Type B pancreatic cell (in vitro differentiated cells): ENCODE data around the gene AUP1. TPM values are rescaled to one million over a fixed set of nuclear protein-coding genes. Genes with fewer than 3 reads are reported as not detected.

Source experiments
- DNase-seq: peaks from one replicate; pipeline ENCODE4 v3.0.0; 2021; ENCODE audit warnings: mixed read lengths; ENCODE audit not compliant: unreplicated experiment; ENCODE audit errors: extremely low spot score
- H3K27ac Mint-ChIP-seq: 2 replicates; pipeline ENCODE4 v1.8.0; 2021; ENCODE audit warnings: mild to moderate bottlenecking, mixed read lengths
- H3K27me3 Mint-ChIP-seq: 2 replicates; pipeline ENCODE4 v1.8.0; 2021; ENCODE audit warnings: mixed read lengths
- H3K36me3 Mint-ChIP-seq: 2 replicates; pipeline ENCODE4 v1.8.0; 2021; ENCODE audit warnings: mixed read lengths
- H3K4me1 Mint-ChIP-seq: one replicate; pipeline ENCODE4 v1.8.0; 2021; ENCODE audit warnings: mixed read lengths; ENCODE audit not compliant: unreplicated experiment
- H3K4me3 Mint-ChIP-seq: 2 replicates; pipeline ENCODE4 v1.8.0; 2021; ENCODE audit warnings: mild to moderate bottlenecking, mixed read lengths
- H3K9me3 Mint-ChIP-seq: 2 replicates; pipeline ENCODE4 v1.8.0; 2021; ENCODE audit warnings: mixed read lengths
- CTCF ChIP-seq: fragments of 200-600 bp; sonication (generic); conservative IDR thresholded peaks from 2 replicates; pipeline ENCODE4 v1.5.0; 2021; ENCODE audit warnings: antibody characterized with exemption, mild to moderate bottlenecking
- total RNA-seq: library from RNA; stranded (reverse); gene quantifications from 2 replicates; pipeline ENCODE4 v1.2.1, GENCODE V29; 2021; ENCODE audit warnings: low replicate concordance

The AUP1 gene
- total RNA-seq, 1 donor from 2014 or later = 122 TPM

DNA sequence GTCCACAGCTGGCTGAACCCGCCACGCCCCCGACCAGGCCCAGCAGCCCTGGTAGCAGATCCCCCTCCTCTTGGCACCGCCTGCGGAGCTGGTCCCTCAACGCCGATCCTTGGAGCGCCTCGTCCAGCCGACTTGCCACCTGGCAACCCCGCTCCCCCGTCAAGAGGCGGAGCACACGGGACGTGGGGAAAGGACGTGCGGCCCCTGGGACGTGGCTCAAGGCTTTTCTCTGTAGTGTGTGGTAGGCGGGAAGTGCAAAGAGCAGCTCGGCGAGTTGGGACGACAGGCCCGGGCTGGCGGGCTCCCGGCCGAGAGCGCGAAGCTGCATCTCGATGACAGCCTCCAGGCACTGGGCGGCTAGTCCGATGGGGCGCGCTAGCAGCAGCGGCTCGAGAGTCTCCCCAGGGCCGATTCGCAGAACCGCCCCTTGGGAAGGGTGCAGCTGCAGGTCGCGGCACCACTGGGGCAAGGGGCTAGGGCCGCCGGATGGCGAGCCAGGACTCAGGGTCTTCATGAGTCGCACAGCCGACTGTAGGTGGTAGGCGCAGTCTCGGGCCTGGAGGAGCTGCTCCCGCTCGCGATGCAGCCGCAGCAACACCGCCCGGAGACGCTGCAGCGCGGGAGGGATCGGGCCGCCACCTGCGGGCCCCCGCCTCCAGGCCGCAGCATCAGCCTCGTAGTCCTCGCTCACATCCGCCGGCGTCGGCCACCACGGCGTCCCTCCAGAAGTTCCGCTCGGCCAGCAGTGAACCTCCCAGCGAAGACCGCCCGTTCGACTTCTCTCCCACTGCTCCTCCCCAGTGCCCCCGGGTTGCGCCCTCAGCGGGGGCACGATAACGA, 47.3 kb downstream of the AUP1 start:
- peaks cover 21% of the 10 kb centered on the region for H3K4me1 Mint-ChIP-seq
- TF ChIP-seq CTCF = no peak
- peak overlapping the region; percentile 100 for H3K4me3 Mint-ChIP-seq
- peaks cover 12% of the 10 kb centered on the region for H3K36me3 Mint-ChIP-seq
- peak overlapping the region; percentile 98 for H3K27ac Mint-ChIP-seq
- no peak for DNase-seq
- no peaks in the 10 kb centered on the region for H3K27me3 Mint-ChIP-seq
- no peaks in the 10 kb centered on the region for H3K9me3 Mint-ChIP-seq

- H3K27me3 Mint-ChIP-seq = no peaks in the 10 kb centered on the region
- H3K27ac Mint-ChIP-seq = no peak overlapping the region
- peaks cover 21% of the 10 kb centered on the region for H3K4me1 Mint-ChIP-seq
- H3K4me3 Mint-ChIP-seq = peak overlapping the region; percentile 100
- no peak for DNase-seq
- peaks cover 12% of the 10 kb centered on the region for H3K36me3 Mint-ChIP-seq
- H3K9me3 Mint-ChIP-seq = no peaks in the 10 kb centered on the region
- no peak for TF ChIP-seq CTCF
Observed at GRCh38 chr2:74481431-74481830, 48.1 kb downstream of the AUP1 start.

Other genes with a start within 250 kb of the AUP1 start
- 1.5 and 6.4 TPM in 2 replicates for gene SLC4A5, start 186.3 kb downstream of the AUP1 start, total RNA-seq
- 120 and 165 TPM in 2 replicates for gene DCTN1, start 149.4 kb downstream of the AUP1 start, total RNA-seq
- 2.9 and 10.4 TPM in 2 replicates for gene C2orf81, start 108.1 kb downstream of the AUP1 start, total RNA-seq
- 10.0 and 41.7 TPM in 2 replicates for gene WDR54, start 108.0 kb downstream of the AUP1 start, total RNA-seq
- gene RTKN, start 87.8 kb downstream of the AUP1 start, total RNA-seq = 72.1 and 88.3 TPM in 2 replicates
- gene INO80B, start 74.6 kb downstream of the AUP1 start, total RNA-seq = 30.2 and 40.5 TPM in 2 replicates
- 76.7 and 121 TPM in 2 replicates for gene WBP1, start 71.3 kb downstream of the AUP1 start, total RNA-seq
- gene MOGS, start 64.3 kb downstream of the AUP1 start, total RNA-seq = 60.9 and 73.1 TPM in 2 replicates
- 74.2 and 76.1 TPM in 2 replicates for gene MRPL53, start 57.0 kb downstream of the AUP1 start, total RNA-seq
- gene CCDC142, start 46.7 kb downstream of the AUP1 start, total RNA-seq = 18.0 and 30.1 TPM in 2 replicates
- gene TTC31, start 46.6 kb downstream of the AUP1 start, total RNA-seq = 21.1 and 27.5 TPM in 2 replicates
- 1.5 and 2.8 TPM in 2 replicates for gene LBX2, start 30.1 kb downstream of the AUP1 start, total RNA-seq
- gene PCGF1, start 22.0 kb downstream of the AUP1 start, total RNA-seq = 30.1 and 32.8 TPM in 2 replicates
- gene TLX2, start 15.3 kb downstream of the AUP1 start, total RNA-seq = 0.67 and 2.9 TPM in 2 replicates
- 1.4 and 3.2 TPM in 2 replicates for gene DQX1, start 3.5 kb downstream of the AUP1 start, total RNA-seq
- 30.7 and 42.7 TPM in 2 replicates for gene HTRA2, start 227 bp upstream of the AUP1 start, total RNA-seq
- gene LOXL3, start 24.2 kb upstream of the AUP1 start, total RNA-seq = 3.4 and 23.8 TPM in 2 replicates
- gene DOK1, start 25.0 kb upstream of the AUP1 start, total RNA-seq = 5.4 and 9.9 TPM in 2 replicates
- gene M1AP, start 118.6 kb upstream of the AUP1 start, total RNA-seq = 0.24 and 0.71 TPM in 2 replicates
- 7.1 and 17.0 TPM in 2 replicates for gene SEMA4F, start 124.5 kb upstream of the AUP1 start, total RNA-seq